SJSA1 (cell line): ENCODE results near the gene GRIA3. TPM values are rescaled to one million over a fixed set of nuclear protein-coding genes. Genes with fewer than 3 reads are reported as not detected.
"Not testable (repeated sequence)": the region's sequence is repeated elsewhere in the genome, so short reads cannot be mapped to it uniquely, and the experiment has no call there.

ENCODE experiments used
- DNase-seq, 2 experiments: peaks; one replicate each; pipeline ENCODE4 v3.0.0-alpha.2; 2015 to 2020; ENCODE audit warnings: low spot score in 2 of 2, low read depth in 1 of 2
- H3K27ac ChIP-seq: fragments of 250-450 bp; sonication (Bioruptor Pico); 2 replicates; pipeline ENCODE4 v1.5.1; 2020; ENCODE audit warnings: mild to moderate bottlenecking, moderate library complexity
- H3K27me3 ChIP-seq: fragments of 250-450 bp; sonication (Bioruptor Pico); replicated peaks from 2 replicates; pipeline ENCODE4 v1.5.1; 2020; ENCODE audit warnings: mild to moderate bottlenecking, moderate library complexity
- H3K36me3 ChIP-seq: fragments of 250-450 bp; sonication (Bioruptor Pico); 2 replicates; pipeline ENCODE4 v1.5.1; 2020; ENCODE audit warnings: mild to moderate bottlenecking
- H3K4me1 ChIP-seq: fragments of 250-450 bp; sonication (Bioruptor Pico); replicated peaks from 2 replicates; pipeline ENCODE4 v1.6.1; 2021; ENCODE audit warnings: mild to moderate bottlenecking
- H3K4me3 ChIP-seq: fragments of 250-450 bp; sonication (Bioruptor Pico); 2 replicates; pipeline ENCODE4 v1.5.1; 2020; ENCODE audit warnings: mild to moderate bottlenecking
- H3K9me3 ChIP-seq: fragments of 250-450 bp; sonication (Bioruptor Pico); replicated peaks from 2 replicates; pipeline ENCODE4 v1.5.1; 2020; ENCODE audit warnings: mild to moderate bottlenecking
- total RNA-seq: library from RNA; depleted of rRNA; stranded (reverse); fragments of >200 nt; shearing (Covaris generic); gene quantifications from 2 replicates; pipeline ENCODE4 v1.2.3, GENCODE V29; 2014

Gene GRIA3
- total RNA-seq, 1 experiment from 2014 or later = not detected

DNA sequence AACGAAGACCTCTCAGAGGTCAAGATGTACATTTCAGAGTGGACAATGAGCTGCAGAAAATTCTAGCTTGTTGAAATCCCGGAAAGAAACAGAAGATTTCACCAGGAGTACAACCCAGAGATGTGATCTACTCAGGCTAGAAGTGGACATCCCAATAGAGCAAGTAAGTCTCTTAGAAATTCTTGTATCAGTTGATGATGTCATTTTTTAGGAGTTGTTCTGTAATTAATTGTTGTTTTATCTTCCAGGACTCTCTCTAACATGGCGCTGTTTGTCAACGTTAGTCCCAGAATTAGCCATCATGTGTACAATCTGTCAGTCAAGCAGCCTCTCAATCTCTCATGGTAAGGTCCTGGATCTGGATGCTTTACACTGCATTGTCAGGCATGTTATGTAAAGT is 174.4 kb downstream of the GRIA3 start:
- H3K4me3 ChIP-seq = no peak overlapping the region
- no peak overlapping the region for H3K27ac ChIP-seq
- DNase-seq = no peak
- no peaks in the 10 kb centered on the region for H3K36me3 ChIP-seq
- H3K27me3 ChIP-seq = no peaks in the 10 kb centered on the region
- H3K4me1 ChIP-seq = no peaks in the 10 kb centered on the region
- H3K9me3 ChIP-seq = no peaks in the 10 kb centered on the region

DNA sequence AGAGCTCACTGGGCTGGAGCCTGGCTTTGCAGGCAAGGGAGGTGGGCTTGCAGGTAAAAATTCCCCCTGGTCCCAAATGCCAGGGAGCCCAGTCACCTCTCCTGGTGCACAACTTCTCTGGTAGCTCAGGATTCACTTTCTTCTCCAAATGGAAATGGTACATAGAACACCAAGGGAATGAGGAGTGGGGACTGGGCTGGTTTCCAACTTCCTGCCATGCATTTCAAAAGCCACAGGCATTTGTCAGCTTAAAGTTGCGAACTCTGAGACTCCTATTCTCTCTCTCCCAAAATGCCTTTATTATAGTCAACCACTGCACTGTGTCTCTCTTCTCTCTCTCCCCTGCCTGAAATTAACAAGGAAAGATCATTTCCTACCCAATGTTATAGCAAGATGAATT is 177.3 kb downstream of the GRIA3 start:
- no peaks in the 10 kb centered on the region for H3K4me1 ChIP-seq
- H3K9me3 ChIP-seq = no peaks in the 10 kb centered on the region
- H3K36me3 ChIP-seq = no peaks in the 10 kb centered on the region
- H3K27ac ChIP-seq = no peak overlapping the region
- no peak overlapping the region for H3K4me3 ChIP-seq
- H3K27me3 ChIP-seq = no peaks in the 10 kb centered on the region
- no peak for DNase-seq

DNA sequence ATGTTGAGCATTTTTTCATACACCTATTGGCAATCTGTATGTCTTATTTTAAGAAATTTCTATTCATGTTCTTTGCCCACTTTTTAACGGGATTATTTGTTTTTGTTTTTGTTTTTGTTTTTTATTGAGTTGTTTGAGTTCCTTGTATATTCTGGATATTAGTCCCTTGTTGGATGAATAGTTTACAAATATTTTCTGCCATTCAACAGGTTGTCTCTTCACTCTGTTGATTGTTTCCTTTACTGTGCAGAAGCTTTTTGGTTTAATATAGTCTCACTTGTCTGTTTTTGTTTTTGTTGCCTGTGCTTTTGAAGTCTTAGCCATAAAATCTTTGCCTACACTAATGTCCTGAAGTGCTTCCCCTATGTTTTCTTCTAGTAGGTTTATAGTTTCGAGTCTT is 202.1 kb downstream of the GRIA3 start:
- H3K36me3 ChIP-seq, H3K27me3 ChIP-seq, H3K9me3 ChIP-seq, H3K27ac ChIP-seq, H3K4me3 ChIP-seq, DNase-seq, H3K4me1 ChIP-seq: not testable (repeated sequence)

DNA sequence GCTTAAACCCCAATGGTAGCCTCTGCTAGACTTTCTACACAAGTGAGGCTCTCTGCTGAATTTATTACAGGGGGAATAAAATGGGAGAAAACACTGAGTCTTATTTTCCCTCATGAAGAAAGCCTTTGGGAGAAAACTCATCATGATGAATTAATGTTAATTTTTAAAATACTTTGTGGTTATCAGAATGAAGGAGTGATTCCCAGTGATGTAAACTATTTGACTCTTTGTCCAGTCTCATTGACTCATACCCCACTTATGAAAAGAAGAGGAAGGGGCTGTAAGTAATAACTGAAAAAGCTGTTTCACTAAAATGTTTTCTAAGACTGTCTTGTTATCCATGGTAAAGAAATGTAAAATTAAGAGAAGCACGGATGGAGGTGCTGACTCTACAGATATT is 208.8 kb downstream of the GRIA3 start:
- H3K4me3 ChIP-seq = no peak overlapping the region
- H3K36me3 ChIP-seq = no peaks in the 10 kb centered on the region
- no peaks in the 10 kb centered on the region for H3K9me3 ChIP-seq
- H3K4me1 ChIP-seq = no peaks in the 10 kb centered on the region
- no peak overlapping the region for H3K27ac ChIP-seq
- DNase-seq = no peak
- no peaks in the 10 kb centered on the region for H3K27me3 ChIP-seq

DNA sequence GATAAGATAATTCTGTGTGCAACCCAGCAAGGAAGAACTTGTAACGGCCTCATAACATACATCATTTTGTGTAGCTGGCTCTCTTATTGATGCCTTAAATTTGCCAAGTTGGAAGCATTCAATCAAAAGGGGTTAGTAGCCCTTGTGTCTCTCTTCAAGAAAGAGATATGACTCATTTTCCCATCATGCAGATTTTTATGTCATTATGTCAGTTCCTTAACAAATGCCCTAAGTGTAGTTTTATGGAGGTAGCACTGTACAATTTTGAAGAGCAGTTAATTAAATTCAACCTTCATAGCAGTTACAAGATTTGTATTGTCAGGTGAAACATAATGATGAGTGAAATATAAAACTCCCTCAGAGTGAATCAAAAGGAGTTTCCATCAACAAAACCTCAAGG is 215.6 kb downstream of the GRIA3 start:
- no peak overlapping the region for H3K4me3 ChIP-seq
- no peaks in the 10 kb centered on the region for H3K4me1 ChIP-seq
- no peaks in the 10 kb centered on the region for H3K27me3 ChIP-seq
- no peak for DNase-seq
- H3K36me3 ChIP-seq = no peaks in the 10 kb centered on the region
- H3K27ac ChIP-seq = no peak overlapping the region
- H3K9me3 ChIP-seq = no peaks in the 10 kb centered on the region

DNA sequence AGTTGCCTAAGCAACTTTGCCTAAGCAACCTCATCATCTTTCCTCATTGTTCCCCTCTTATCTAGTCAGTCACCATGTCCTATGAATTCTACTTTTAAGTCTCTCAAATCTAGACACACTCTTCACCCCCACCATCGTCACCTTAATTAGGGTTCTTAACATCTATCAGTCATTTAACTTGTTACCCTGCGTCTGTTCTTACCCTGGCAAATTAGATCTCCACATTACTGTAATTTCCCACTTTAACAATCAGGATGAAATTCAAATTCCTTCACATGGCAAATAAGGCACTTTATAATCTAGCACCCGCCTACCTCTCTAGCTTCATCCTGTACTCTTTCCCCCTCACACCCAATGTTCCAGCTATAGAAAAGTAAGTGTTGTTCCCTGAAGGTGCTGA is 221.2 kb downstream of the GRIA3 start:
- DNase-seq = no peak
- Histone ChIP-seq H3K4me3 (no peak overlapping the region), H3K36me3 (no peaks in the 10 kb centered on the region), H3K9me3 (no peaks in the 10 kb centered on the region), H3K27me3 (no peaks in the 10 kb centered on the region), H3K27ac (no peak overlapping the region), H3K4me1 (no peaks in the 10 kb centered on the region)

DNA sequence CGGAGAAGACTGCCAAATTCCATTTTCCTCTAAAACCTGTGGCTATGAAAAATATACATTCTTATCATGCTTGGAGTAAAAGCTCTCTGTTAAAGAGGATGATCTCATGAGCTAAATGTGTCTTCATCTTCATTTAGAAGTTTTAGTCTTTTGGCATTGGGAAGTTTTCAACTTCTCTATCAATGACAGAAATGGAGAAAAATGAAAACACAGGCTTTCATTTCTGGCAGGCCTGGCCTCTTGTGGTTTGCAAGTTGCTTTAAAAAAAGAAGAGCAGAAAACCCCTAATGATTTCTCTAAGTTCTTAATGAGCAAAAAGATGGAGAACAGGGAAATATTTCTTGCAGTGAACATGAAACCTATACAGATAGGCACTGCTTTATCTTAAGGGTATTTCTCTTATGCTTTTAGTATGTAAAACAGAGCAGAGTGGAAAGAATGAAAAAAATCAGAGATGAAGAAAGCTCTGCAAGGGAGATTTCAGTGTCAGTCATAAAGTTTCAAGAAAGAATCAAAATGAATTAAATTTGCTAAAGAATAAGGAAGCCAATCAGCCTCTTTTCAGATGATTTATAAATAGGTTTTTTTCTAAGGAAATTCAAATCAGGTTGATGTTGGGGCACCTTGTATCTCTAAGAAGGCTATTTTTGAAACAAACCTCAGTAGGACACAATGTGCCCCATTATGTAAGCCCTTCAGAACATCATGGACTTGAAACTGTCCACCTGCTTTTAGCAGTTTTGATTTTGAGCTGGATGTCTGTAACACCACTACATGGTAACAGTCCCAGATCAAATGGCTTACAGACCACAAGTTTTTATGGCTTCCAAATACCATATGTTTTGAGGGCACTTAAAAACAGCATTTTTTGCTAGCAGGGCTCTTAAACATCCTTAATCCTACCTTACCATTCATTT is 225.0 kb downstream of the GRIA3 start:
- no peak for DNase-seq
- H3K4me3 ChIP-seq = no peak overlapping the region
- H3K27me3 ChIP-seq = no peaks in the 10 kb centered on the region
- no peaks in the 10 kb centered on the region for H3K4me1 ChIP-seq
- no peaks in the 10 kb centered on the region for H3K36me3 ChIP-seq
- H3K27ac ChIP-seq = no peak overlapping the region
- no peaks in the 10 kb centered on the region for H3K9me3 ChIP-seq

DNA sequence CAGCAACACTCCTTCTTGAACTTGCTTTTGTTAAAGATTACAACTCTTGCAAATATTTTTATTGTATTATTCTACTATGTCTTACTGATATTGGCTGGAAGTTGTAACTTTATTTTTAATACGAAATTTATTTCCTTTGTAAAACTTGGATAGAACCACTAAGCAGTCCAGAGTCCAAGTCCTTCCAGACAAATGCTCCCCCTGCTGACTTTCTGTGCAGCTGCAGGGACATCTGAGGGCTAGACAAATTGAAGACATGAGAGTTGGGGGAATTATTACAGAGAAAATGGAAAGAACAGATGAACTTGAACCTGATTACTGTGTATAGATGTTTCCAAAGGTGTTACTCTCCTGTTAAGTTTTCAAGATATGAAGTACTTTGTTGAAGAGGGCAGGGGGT is 238.8 kb downstream of the GRIA3 start:
- Histone ChIP-seq H3K36me3 (no peaks in the 10 kb centered on the region), H3K27me3 (no peaks in the 10 kb centered on the region), H3K4me3 (no peak overlapping the region), H3K27ac (no peak overlapping the region), H3K9me3 (no peaks in the 10 kb centered on the region), H3K4me1 (no peaks in the 10 kb centered on the region)
- DNase-seq = no peak

DNA sequence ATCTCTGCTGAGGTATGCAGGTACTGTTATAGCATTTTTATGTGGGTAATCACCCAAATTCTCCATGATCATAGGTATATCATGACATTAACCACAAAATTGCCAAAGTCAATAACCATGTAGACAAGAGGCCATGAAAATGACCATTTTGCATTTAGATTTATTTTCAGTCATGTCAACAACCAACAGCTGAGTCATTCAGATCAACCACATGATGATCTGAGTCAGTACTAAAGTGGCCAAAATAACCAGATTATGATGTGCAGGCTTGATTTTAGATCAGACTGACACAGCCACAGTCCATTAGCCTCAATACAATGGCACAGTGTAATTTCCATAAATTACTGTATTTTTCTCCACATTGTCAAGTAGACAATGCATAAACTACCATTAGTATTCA is 240.5 kb downstream of the GRIA3 start:
- no peak overlapping the region for H3K4me3 ChIP-seq
- no peaks in the 10 kb centered on the region for H3K9me3 ChIP-seq
- H3K27ac ChIP-seq = no peak overlapping the region
- DNase-seq = no peak
- no peaks in the 10 kb centered on the region for H3K27me3 ChIP-seq
- no peaks in the 10 kb centered on the region for H3K36me3 ChIP-seq
- H3K4me1 ChIP-seq = no peaks in the 10 kb centered on the region

DNA sequence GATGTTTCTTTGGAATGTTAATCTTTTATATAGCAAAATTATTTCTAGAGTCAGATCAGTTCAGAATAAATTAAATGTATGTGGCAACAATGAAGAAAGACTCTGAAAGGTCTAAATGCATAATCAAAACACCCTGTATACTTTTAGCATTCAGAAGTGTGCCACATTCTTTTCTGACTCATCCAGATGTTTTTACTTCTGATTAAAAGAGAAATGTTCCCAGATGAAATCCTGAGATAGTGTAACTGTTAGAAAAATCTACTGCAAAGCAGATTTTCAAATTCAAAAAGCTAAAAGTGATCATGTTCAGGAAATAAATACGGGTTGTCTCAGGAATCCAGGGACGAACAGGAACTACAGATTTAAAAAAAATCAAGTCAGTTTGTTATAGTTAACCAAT is 241.4 kb downstream of the GRIA3 start:
- H3K9me3 ChIP-seq = no peaks in the 10 kb centered on the region
- no peak overlapping the region for H3K4me3 ChIP-seq
- no peak for DNase-seq
- no peak overlapping the region for H3K27ac ChIP-seq
- H3K4me1 ChIP-seq = no peaks in the 10 kb centered on the region
- no peaks in the 10 kb centered on the region for H3K36me3 ChIP-seq
- no peaks in the 10 kb centered on the region for H3K27me3 ChIP-seq

DNA sequence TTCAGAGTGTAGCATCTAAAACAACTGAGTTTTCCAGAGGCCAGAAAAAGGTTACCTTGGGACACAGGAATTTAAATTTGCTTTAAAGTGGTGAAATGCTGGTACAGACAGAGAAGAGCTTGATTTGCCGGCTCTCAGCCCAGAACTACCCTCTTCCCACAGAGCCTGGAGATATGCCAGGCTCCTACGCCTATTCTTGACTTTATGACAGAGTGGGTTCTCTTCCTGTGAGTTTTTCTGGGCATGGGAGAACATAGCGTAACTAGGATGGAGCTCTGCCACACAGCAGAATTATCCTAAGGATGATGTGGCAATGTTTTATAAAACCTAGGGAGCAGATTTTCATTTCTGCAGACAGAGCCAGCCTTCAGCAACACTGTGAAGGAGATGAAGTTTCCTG is 241.8 kb downstream of the GRIA3 start:
- DNase-seq = no peak
- no peak overlapping the region for H3K4me3 ChIP-seq
- no peaks in the 10 kb centered on the region for H3K4me1 ChIP-seq
- no peaks in the 10 kb centered on the region for H3K9me3 ChIP-seq
- H3K27me3 ChIP-seq = no peaks in the 10 kb centered on the region
- H3K27ac ChIP-seq = no peak overlapping the region
- no peaks in the 10 kb centered on the region for H3K36me3 ChIP-seq

DNA sequence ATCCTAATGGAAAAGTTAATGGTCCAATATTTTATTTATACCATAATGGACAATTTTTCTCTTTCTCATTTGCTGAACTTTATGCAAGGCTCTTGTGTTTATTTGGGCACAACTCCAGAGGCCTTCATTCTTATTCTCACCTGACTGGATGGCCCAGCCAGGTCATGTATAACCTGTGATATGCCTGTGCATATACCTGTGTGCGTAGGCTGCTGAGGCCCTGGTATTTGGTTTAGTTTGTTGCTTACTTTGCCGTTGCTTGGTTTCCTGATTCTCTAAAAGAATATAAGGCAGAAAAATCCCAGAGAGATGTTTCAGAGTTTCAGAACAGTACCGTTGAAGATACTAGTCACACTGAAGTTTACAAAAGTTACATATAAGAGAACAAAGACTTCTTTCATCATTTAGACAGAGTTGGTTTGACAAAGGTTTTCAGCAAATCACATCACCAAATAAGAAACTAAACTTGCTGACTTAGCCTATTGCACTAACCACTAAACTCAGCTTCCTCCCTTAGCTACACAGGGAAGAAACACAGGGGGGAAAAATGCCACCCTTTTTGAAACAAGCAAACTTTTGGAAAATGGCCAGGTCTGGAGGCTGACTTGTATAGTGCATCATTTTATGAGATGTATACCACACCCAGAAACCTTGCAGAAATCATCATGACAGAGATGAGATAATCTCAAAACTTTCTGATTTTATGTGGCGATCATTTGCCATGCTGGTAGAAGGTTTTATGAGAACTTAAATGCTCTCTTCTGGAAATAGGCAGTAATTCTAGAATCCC is 248.5 kb downstream of the GRIA3 start:
- no peak overlapping the region for H3K27ac ChIP-seq
- no peaks in the 10 kb centered on the region for H3K4me1 ChIP-seq
- no peaks in the 10 kb centered on the region for H3K27me3 ChIP-seq
- H3K4me3 ChIP-seq = no peak overlapping the region
- no peaks in the 10 kb centered on the region for H3K36me3 ChIP-seq
- no peak for DNase-seq
- H3K9me3 ChIP-seq = no peaks in the 10 kb centered on the region

DNA sequence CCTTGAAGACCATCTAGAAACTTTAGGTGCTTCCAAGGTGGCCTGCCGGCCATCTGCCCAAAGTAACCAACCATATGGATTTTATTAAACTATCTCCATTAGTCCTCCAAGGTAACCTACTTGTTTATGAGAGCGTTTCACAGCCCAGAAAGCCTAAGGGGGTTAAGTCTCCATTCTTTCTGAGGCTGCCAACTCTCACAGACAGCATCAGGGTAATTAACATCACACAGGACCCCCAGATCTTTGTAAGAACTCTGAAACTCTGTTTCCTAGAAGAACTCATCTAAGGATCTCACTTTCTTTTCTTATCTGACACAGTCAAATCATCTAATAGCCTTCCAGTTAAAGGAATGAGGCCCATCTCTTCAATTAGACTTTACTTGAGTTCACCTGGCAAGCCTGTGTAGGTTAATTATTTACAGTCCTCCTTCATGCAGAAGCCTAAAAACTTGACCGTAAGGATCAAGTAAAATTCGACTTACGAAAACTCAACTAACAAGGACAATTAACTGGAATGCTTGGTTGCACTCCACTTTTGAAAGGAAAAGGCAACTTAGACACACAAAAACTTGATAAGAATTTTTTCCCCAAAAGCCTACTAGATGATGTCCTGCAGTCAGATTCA is 252.5 kb downstream of the GRIA3 start:
- no peaks in the 10 kb centered on the region for H3K36me3 ChIP-seq
- H3K9me3 ChIP-seq = no peaks in the 10 kb centered on the region
- no peak overlapping the region for H3K27ac ChIP-seq
- no peak overlapping the region for H3K4me3 ChIP-seq
- no peak for DNase-seq
- H3K27me3 ChIP-seq = no peaks in the 10 kb centered on the region
- H3K4me1 ChIP-seq = no peaks in the 10 kb centered on the region

DNA sequence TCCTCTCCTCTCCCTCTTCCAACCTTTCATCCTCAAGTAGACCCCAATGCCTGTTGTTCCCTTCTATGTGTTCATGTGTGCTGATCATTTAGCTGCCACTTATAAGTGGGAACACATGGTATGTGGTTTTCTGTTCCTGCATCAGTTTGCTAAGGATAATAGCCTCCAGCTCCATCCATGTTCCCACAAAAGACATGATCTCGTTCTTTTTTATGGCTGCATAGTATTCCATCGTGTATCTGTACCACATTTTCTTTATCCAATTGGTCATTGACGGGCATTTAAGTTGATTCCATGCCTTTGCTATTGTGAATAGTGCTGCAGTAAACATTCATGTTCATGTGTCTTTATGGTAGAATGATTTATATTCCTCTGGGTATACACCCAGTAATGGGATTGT is 255.8 kb downstream of the GRIA3 start:
- DNase-seq, H3K27ac ChIP-seq, H3K27me3 ChIP-seq, H3K36me3 ChIP-seq, H3K4me1 ChIP-seq, H3K4me3 ChIP-seq, H3K9me3 ChIP-seq: not testable (repeated sequence)
